HG02610 (cell line): ENCODE results near the gene SLC38A2.

Experiments
- ATAC-seq: cut with Tn5 transposase; IDR thresholded peaks from one replicate; pipeline ENCODE4 v1.9.1; 2021; ENCODE audit warnings: mild to moderate bottlenecking, moderate library complexity; ENCODE audit not compliant: unreplicated experiment

SLC38A2 gene

DNA sequence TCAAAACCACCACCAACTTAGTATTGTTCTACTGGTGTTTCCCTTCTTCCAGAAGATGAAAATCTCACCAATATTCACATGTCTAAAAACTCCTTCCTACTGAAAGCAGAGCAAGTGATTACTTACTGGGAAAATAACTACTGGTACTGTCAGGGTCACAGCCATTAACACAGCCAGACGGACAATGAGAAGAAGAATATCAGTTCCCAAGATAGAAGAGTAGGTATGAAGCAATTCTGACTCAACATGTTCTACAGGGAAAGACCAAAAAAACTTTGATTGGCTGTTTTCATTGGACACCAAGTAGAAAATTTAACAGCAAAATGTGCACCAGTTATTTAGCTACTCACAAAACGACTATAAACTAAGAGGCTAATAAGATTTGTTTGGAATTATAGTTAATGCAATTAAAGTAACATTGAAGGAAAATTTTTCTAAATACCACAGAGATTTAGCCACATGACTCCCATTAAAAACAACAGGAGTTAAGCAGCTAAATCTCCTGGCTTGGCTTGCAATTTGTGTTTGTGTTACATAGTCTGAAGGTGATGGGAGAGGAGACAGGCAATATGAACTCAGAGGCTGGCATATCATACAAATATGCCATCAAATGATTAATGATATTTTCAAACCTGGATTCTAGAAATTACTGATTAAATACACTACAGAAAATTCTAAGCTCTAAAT is 9.5 kb downstream of the SLC38A2 start:
- ATAC-seq = peak; percentile 42

DNA sequence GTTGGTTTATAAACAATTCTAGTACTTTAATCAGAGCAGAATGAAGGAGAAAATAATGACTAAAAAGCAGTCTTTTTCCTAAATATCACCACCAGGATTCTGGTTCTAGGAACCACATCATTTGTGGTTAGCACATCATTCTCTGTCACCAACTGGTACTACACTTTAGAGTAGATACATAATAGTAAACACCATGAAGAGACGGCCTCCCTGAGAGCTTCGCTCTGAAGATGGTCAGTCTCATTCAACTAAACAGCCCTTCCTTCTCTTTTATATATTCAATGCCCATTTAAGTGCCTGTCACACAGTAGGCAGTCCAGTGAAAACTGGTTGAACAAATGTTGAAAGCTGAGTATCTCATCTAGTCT is 10.9 kb downstream of the SLC38A2 start:
- ATAC-seq = no peak

DNA sequence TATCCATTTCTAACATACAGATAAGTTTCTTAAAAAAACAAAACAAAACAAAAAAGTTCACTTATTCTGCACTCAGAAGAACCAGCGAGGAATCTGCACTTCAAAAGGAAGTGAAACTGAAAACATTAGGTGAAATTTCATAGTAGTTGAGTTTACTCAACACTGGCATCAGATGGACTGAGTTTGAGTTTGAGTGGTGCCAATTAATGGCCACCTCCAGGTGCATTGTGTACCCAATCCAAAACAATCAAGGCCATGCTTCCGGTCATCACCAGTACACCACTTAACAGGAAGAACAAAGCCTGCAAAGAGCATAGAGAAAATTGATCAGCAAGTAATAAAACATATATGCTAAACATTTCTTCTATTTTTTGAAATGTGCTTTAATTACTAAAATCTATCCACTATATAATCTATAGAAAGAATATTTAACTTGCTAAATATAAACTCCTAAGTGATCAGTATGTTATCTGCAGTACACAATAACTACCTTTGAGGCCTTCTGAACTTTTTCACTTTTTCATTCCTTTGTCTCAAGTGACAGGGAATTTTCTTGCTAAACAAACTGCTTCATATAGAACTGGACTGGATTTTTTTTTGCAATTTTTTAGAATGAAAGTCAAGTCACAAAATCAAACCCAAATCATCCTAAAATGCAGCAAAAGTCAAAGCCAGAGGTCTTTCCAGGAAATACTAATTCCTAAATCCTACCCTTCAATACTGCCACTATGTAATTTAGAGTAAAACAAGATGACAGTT is 11.5 kb downstream of the SLC38A2 start:
- peak; percentile 54 for ATAC-seq

DNA sequence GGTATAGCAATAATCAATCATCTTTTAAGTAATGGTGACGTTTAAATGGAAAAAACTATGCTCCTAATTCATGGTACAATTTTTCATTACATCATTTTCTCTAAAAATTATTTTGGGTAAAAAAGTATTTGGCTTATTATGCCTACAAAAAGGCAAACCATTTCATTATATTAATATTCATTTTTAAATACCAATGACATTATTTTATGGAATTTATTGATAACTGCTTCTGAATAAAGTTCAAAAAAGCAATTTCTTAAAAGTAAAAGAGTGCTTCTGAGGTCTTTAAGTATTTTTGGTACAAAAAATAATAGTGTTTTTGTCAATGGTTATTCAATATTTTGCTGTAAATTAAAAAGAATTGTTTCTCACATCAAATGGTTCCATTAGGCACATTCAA is 12.2 kb downstream of the SLC38A2 start:
- no peak for ATAC-seq

DNA sequence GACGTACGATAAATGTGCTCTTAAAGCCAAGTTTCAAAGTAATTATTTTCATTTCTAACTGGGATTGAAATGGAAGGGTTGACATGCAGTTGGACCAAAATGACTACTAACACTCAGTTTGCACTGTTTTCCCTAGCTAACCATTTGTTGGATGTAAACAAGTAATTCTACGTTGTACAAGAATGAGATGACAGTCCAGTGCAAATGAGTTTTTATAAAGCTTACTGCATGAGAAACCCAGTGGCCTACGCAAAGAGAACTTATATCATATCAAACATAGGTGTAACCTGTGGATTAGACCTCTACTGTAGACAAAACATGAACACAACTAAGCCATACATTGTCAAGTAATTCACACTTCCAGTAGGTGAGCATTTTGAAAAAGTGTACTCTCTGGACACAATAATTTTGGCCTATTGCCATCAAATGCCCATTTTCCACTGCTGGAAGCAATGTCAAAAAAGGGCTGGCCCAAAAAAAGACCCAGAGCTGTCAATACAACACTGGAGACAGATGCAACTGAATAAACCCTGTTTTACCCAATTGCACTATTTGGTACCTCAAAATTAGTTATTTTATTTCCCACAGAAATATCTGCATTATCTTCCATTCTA is 12.8 kb downstream of the SLC38A2 start:
- ATAC-seq = no peak

DNA sequence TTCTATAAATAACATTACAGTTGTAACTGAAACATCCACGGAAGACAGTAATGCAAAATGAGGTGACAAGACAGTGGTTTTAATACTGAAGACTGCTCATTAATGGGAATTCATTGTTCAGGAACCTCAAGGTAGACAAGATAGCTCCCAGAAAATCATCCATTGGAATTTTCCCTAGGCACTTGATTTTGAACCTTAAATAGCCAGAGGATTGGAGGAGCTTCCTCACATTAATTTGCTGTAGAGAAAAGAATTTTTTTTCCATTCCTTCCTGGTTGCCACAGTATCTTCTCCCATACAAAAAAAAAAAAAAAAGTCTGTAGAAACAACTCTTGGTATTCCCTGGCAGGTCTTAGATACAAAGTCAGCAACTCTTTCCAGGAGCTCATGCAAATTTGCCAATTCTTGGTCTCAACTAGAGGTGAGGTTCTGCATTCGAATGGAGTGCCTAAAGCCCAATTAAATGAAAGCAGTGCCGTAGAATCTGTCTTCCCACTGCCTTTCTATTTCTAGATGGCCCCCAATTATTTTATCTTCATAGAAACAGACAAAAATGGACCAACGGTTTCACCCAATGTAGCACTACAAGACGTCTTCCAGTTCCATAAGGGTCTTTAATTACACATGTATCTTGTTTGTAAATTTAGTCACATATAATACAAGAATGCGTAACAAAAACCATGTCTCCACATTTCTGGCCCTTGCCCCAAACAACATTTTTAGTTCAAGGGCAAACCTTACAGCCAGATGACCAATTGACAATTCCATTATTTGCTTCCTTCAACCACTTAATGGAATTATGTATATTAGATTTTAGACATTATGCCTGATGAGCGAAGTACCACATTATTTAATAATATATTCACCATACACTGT is 13.5 kb downstream of the SLC38A2 start:
- ATAC-seq = no peak

DNA sequence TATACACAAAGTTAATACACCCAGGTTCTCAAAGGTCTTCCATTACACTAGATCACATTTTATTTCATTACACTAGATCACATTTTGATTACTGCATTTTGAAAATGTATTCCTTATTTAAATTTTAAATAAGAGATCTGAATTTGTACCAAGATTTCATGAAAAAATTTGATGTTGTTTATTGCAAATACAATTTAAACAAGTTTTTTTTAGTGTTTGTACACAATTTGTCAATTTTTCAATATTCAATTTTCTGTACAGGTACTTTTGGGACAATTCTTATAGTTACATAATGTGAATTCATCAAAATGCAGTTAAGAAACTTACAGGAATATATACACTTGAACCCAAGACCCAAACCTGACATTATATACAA is 14.3 kb downstream of the SLC38A2 start:
- ATAC-seq = no peak

DNA sequence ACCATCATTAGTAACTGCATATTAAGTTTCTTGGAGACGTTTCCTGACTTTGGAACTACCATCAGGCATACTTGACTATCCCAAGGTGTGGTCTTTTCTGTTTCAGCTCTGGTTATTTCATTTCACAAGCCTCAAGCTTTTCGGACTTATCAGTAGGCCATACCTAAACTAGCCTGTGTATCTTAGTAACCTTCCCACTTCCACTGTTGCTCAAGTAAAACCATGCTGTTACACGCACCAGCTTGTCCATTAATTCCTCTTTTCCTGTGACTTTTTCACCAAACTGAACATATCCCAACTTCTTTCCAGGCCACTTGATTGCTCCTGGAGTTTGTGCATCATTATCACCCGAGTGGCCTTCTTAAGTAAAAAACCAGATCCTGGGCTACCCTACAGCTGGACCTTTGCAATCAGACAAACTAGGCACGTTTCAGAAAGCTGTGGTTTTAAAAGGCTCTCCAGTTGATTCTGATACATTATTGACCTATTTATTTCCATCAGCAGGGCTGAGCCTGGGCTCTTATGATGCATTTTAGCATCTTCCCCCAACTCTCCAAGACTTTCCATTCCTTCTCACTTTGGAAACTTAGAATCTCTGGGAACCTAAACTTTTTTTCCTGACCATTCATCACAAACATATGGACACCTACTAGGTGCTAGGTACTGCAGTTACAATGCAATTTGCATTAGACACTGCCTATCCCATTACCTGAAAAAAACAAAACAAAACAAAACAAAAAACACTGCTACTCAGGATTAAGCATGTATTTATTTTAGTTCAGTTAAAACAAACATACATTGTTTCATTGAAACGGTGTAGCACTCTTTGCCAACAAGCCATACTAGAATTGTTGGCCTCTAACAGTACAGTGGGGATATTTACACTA is 14.9 kb downstream of the SLC38A2 start:
- no peak for ATAC-seq

DNA sequence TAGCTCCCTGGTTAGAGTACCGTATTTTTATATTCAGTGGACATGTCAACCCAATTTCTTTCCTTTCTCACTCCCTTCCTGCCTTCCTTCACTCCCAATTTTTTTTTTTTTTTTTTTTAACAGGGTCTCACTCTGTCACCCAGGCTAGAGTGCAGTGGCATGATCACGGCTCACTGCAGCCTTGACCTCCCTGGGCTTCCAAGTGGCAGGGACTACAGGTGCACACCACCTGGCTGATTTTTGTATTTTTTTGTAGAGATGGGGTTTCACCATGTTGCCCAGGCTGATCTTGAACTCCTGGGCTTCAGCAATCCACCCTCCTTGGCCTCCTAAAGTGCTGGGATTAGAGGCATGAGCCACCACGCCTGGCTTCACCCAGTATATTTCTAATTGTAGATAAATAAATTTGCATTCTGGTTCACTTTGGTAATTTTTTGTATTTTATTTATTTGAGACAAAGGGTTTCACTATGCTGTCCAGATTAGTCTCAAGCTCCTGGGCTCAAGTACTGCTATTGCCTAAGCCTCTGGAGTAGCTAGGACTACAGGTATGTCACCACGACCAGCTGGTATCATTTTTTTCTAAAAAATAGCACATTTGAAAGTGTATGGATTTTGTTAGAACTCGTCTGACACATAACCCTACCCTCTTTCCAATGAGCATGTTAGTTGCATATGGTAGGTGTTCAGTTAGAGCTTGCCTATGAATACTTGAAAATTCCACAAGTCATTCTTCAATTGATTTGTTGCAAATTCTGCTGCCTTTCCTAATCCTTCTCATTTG is 15.7 kb downstream of the SLC38A2 start:
- ATAC-seq = no peak

DNA sequence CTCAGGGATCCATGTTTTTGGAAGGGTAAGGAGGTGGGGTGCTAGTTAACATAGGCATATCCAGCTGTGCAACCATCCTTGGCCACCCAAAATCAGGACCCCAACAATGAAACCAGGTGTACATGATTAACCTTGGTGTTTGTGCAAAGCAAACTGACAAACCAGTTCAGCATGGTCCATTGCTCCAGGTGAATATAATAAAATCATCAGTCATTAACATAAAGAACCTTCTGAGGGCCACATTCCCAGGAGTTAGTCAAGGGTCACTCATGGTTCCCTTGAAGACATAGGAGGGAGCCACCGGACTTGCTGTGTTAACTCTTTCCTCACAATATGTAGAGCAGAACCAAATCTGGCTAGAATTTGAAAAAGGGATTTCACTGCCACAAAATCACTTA is 17.8 kb downstream of the SLC38A2 start:
- ATAC-seq = no peak

DNA sequence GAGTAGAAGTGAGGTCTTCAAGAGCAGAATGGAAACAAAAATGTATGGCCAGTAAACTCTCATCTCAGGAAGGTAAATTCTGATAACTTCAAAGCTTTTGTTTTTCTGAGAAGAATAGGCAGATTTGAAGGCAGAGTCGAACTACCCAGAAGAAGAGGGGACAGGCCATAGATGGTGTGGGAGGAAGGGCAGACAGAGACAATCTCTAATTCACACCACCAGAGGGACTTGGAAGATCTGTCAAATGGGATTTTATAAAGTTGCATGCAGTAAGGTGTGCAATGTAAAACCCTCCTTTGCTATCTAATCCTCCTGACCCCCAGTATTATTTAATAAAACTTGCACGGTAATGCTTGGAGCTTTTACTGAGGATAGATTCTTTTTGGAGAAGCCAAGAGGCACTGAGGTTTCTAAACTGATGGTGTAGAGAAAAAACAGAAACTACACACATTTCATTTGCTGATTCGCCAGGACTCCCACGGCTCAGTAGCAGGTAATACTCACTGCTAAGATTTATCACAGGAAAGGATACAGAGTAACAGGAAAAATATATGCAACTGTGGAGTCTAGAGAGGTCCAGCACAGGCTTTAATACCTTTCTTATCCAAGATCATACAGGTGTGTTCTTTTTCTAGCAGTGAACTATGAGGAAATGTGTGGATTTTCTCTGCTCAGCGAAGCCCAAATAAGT is 18.3 kb downstream of the SLC38A2 start:
- no peak for ATAC-seq

DNA sequence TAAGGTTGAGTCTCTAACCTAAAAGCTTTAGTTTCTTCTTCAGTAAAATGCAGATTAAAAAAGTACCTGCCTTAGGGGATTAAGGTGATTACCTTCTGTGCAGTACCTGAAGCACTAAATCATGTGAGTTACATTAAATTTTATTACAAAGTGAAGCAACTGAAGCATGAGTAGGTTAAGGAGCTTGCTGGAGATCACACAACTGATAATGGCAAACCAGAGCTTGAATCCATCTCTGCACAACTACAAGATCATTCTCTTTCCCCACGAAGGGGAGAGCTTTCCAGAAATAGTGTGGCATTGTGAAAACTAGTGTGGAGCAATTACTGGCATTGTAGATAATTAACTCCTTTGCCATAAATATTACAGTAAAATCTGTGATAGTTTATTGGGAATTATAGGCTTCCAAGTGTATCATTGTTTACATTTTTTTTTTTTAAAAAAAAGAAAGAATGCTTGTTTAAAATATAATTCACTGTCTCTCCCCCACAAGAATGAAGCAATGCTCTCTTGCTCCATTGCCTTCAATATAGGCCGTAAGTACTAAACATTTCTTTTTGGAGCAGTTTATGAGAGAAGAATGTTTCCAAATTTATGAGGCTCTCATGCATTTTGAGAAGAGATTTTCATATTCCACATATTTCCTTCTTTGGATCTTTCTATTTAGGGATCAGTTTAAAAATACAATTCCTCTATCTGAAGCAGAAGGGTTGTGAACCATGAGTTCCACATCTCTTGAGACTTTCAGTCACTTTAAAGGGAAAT is 20.5 kb downstream of the SLC38A2 start:
- no peak for ATAC-seq

DNA sequence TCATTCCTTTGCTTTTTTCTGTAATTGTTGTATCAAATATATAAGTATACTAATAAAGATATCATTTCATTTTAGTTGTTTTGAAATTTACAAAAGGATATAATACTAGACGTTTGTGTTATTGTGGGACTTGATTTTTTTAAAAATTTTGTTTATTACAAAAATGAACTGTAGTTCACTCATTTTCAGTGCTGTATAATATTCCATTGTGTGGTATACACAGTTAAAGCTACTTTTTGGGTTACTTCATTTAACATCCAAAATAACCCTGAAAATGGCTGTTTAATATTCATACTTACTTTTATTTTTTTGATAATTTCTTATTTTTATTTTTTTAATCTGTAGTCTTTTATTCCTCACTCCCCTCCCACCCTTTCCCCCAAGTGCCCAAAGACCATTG is 21.4 kb downstream of the SLC38A2 start:
- ATAC-seq = no peak

DNA sequence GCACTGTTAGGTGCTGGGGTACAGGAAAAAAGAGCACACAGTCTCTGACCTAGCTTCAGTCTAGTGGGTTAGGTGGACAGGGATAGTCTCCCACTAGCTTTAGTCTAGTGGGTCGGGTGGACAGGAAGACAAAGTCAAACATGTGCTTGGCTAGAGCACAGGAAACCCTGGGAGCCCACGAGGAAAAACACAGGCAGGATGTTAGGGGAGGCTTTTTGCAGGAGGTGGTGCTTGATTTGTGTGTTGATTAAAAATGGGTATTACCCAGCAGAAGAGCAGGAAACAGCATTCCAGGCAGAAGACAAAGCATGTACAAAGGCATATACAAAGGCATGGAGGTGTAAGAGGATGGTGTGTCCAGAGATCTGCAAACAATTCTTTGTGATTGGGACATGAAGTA is 23.3 kb downstream of the SLC38A2 start:
- ATAC-seq = no peak

DNA sequence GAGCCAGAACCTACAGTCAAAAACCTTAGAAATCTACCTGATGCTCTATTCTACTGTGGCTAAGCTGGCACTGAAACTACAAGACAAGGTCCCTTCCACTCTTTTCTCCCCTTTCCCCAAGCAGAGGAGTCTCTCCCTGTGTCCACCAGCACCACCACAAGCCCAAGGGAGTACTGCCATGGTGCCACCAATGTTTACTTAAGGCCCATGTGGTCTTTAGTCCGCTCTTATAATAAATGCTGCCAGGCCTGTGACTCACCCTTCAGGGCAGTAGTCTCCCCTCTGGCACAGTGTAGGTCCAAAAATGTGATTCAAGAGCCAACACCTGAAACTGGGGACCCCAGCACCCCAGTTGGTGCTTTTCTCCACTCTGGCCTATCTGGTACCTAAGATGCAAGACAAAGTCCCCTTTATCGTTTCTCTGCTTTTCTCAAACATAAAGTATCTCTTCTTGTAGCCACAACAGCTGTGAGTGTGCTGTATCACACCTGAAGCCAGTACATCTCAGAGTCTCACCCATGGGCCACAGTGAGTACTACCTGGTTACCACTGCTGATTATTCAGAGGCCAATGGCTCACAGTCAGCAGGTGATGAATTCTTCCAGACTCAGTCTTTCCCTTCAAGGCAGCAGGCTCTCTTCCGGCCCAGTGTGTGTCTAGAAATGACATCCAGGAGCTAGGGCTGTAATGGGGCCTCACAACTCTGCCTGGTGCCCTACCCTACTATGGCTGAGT is 29.3 kb downstream of the SLC38A2 start:
- ATAC-seq = no peak

DNA sequence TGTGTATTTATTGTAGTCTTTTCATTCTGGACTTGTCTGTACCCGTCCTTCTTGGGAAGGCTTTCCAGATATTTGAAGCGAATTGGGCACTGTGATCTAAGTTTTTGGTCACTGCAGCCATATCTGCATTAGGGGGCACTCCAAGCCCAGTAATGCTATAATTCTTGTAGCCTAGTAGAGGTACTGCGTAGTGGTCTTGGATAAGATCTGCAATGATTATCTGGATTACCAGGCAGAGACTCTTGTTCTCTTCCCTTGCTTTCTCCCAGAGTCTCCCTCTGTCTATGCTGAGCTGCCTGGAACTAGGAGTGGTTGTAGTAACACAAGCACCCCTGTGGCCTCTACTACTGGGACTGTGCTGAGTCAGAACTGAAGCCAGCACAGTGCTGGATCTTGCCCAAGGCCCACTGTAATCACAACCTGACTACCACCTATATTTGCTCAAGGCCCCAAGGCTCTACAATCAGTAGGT is 30.0 kb downstream of the SLC38A2 start:
- no peak for ATAC-seq

DNA sequence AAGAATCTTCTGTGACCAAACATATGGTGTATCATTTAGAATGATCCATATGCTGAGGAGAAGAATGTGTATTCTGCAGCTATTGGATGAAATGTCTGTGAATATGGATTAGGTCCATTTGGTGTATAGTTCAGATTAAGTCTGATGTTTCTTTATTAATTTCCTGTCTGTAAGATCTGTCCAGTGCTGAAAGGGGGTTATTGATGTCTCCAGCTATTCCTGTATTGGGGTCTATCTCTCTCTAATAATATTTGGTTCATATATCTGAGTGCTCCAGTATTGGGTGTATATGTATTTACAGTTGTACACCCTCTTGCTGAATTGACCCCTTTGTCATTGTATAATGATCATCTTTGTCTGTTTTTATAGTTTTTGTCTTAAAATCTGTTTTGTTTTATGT is 33.5 kb downstream of the SLC38A2 start:
- no peak for ATAC-seq
